GM12874 (cell line): ENCODE results near the gene ZDHHC3.

Experiments used
- CTCF ChIP-seq: IDR thresholded peaks from 2 replicates; pipeline ENCODE4 v1.5.1; 2011; ENCODE audit warnings: low read depth, mild to moderate bottlenecking, control low read depth, low read length, moderate library complexity; ENCODE audit not compliant: insufficient read depth

The ZDHHC3 gene

DNA sequence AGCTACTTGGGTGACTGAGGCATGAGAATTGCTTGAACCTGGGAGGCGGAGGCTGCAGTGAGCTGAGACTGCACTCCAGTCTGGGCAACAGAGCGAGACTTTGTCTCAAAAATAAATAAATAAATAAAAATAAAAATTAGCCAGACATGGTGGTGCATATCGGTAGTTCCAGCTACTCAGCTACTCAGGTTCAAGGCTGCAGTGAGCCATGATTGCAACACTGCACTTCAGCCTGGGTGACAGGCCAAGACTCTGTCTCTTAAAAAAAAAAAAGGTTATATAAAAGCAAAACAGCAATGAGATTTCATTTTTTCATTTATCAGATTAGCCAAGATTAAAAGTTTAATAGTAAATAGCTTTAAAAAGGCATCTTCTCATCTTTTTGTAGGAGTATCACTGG, 98.6 kb downstream of the ZDHHC3 start:
- no peak for TF ChIP-seq CTCF

DNA sequence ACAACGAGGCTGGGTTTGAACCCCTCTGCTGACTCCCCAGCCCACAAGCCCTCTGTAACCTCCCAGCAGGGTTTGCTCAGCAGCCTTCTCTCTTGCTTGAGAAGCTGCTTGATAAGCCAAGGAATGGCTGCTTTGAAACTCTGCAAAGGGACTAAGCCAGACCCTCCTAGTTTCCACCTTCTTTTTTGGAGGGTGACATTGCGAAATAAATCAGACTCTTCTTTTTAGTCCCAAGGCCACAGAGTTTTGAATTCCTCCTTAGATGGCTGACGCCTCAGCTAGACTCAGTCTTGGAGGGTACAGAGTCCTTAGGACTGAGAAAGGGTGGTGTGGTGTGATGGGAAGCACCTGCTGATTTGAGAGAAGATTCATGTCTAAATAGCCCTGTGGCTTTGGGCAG, 100.4 kb downstream of the ZDHHC3 start:
- no peak for TF ChIP-seq CTCF
